T-helper 1 cell (primary cell): Measurements from ENCODE around the gene PPP2R5C.

Source experiments
- DNase-seq, 5 donors: peaks; one replicate each; pipeline ENCODE4 v3.0.0-alpha.2; 2012 to 2020

The PPP2R5C gene

DNA sequence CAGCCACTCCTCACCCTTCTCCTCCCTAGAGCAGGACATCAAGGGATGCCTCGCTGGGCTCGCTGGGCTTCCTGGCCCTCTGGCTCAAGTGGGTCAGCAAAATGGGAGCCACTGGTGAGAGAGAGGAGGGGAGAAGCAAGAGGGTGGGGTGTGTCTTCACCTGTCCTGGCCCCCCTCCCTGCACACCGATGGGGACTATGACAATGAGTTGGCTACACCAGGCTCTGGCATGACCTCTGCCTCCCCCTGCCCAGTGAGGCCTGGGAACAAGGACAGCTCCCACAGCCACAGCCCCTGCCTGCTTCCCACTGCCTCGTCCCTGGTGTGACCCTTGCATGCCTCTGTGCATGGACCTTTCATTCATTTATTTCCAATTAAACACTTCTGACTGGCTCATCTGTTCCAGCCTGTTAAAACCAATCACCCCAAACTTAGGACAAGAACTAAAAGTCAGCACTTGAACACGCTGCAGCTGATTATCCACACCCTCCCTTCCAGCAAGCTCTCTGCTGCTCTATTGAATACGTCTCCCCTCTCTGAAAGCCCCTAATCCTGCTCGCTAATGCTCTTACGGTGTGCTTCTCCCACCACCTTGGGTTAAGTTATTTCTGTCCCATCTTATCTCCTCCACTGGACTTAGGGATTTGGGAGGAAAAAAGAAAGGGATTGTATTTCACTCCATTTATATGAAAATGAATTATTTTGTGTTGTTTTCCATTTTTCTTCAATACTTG lies 5.8 kb upstream of the PPP2R5C start:
- no peak for DNase-seq

DNA sequence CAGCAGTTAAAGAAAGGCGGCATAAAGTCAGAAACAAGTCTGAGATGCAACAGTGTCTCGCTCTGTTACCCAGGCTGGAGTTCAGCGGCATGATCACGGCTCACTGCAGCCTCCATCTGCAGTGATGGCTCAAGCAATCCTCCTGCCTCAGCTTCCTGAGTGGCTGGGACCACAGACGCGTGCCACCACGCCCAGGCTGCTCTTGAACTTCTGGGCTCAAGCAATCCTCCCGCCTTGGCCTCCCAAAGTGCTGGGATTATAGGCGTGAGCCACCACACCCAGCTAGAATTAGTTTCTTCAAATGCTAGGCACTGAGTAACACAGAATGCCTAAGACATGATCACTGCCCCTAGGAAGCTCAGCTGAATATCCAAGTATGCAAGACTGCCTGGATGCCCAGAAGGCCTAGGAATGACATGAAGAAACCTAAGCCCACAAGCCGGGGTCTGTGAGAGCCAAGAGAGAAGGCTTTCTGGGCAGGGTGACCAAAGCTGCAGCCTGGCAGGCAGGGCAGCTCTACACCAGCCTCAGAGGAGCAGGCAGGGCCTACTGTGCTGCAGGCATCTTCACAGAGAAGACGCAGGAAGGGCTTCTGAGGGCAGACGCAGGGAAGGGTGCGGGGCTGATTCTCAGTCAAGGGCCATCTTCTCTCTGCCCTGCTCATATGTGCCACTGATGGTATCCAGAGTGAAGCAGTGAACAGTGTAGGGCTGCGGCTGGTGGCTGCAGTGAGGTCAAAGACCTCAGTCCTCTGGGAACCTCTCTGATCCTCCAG lies 4.3 kb upstream of the PPP2R5C start:
- DNase-seq, result no peak

DNA sequence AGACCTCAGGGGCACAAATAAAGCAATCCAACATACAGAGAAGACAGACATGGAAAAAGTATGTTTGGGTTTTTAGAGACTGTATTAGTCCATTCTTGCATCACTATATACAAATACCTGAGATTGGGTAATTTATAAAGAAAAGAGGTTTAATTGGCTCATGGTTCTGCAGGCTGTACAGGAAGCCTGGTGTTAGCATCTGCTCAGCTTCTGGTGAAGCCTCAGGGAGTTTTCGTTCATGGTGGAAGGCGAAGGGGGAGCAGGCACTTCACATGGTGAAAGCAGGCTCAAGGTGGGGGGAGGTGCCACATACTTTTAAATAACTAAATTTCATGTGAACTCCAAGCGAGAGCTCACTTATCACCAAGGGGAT lies 3.7 kb upstream of the PPP2R5C start:
- no peak for DNase-seq

DNA sequence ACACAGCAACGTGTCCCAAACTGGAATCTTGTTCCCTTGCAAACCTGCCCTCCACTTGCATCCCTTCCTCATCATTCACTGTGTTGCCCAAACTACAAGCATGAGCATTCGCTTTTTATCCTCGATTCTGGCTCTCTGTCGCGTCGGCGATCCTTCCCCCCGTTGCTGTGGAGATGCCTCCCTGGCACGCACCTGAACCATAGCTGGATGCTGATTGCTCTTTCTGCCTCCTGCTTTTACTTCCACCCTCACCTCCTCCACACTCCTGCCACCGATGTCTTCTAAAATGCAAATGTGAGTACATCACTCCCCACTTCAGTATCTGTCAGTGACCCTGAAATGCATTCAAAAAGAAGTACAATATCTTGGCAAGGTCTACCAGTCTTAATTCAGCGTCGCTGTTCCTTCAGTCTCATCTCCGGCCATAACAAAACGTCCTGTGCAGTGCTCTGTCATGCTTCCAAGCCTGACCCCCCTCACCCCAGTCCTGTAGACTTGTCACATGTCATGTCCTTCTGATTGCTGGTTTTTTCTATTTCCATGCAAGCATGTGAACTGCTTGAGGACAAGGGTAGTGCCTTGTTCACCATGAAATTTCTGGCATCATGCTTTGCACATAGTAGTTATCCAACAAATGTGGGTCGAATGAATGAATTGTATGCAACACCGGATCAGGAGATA lies 2.5 kb upstream of the PPP2R5C start:
- DNase-seq, result no peak

DNA sequence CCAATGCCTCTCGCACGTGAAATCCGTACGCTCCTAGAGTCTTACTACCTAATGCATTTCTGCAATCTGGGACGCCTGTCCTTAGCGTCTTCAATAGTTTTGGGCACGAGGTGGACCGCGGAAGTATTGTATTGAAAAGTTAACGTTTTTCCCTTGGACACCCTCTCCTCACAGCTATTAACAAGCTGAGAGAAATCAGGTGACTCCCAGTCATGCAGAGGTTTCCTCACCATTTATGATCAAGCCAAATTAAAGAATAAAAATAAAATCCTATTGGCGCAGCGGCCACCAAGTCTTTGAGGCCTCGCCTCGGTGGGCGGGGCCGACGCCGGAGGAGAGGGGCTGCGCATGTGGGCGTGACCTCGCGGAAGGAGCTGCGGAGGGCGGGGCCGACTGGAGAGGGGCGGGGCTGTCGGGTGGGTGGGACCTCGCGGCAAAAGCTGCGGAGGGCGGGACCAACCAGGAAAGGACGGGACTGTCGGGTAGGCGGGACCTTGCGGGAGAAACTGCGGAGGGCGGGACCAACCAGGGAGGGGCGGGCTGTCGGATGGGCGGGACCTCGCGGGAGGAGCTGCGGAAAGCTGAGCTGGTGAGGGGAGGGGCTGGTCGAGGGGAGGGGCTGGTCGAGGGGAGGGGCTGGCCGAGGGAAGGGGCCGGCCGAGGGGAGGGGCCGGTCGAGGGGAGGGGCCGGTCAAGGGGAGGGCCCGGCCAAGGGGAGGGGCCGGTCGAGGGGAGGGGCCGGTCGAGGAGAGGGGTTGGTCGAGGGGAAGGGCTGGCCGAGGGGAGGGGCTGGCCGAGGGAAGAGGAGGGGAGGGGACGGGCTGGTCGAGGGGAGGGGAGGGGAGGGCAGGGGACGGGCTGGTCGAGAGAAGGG lies 1.1 kb upstream of the PPP2R5C start:
- peak; percentile 95 to 98 (median 97) for DNase-seq

DNA sequence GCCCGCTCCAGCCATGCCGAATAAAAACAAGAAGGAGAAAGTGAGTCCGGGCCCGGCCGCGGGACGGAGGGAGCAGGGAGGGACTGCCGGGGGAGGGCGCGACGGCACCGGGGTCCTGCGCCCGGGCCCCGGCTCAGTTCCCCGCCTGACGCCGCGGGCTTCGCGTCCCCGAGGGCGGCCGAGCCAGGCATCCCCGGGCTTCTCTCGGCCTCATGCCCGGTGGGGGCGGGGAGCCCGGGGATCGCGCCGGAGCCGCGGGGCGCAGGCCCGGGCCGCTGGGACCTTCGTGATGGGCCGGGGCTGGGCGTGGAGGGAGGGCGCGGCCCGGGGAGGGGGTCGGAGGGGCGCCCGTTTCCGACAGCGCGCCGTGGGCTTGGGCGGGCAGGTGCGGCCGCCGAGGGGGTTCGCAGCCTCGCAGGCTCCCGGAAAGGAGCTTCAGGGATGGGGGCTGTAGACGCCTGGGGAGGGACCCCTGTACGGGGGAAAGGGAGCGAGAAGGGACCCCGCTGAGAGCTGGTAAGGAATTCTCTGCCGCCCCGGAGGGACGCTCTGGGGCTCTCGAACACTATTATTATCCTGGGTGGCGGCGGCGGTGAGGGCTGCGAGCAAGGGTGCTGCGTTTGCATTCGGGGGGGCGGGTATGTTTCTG lies 496 bp downstream of the PPP2R5C start:
- peak; percentile 13 to 40 (median 25) for DNase-seq

DNA sequence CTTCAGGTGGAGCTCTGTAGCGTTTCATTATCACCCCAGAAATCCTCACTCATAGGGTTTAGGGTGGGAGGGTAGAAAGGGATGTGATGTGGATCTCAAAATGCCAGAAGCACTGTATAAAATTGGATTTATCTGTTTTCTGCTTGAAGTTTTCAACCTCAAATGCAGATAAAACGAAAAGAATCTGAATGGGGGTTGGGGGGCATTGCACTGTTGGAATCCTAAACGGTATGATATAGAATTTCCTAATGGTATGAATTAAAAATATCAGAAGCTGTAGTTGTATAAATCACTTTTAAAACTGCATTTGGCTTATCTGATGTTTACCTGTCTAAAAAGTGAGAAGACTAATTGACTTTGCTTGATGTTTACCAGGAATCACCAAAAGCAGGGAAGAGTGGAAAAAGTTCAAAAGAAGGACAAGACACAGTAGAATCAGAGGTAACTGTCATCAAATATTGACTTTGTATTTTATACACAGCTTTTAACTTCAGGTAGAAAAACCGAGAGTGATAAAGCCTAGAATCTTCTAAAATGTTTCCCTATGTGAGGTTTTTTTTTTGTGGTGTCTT lies 1.1 kb downstream of the PPP2R5C start:
- DNase-seq, result no peak

DNA sequence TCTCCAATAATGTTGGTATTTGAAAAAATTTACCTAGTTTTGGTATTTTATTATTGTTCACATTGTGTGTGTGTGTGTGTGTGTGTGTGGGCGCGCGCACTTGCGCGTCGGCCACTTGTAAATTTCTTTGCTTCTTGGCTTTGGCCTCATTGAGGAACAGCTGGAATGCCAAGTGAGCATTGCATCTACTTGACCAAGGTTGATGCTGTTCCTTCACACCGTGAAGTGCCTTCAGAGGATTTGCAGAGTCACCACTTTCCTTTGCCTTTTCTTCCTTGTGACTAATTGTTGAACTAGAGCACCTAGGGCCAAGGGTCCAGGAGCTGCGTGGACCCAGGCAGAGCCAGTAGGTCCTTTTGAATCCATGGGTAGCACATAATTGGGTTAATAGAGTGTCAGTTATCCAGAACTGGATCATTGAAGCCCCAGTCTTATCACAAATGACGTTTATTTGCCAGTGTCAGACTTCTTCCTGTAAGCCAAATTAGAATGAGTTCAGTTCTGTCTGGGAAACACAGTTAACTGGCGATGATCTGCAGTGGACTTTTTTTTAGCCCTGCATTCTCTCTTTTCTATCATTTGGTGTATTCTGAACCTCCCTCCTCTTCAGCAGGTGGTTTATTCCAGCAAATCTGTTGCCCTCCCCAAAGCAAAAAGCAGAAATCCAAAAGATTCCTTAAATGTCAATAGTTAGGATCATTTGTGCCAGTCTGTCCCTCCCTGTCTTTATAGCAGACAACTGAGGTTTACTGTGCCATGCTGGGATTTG lies 2.6 kb downstream of the PPP2R5C start:
- no peak for DNase-seq

DNA sequence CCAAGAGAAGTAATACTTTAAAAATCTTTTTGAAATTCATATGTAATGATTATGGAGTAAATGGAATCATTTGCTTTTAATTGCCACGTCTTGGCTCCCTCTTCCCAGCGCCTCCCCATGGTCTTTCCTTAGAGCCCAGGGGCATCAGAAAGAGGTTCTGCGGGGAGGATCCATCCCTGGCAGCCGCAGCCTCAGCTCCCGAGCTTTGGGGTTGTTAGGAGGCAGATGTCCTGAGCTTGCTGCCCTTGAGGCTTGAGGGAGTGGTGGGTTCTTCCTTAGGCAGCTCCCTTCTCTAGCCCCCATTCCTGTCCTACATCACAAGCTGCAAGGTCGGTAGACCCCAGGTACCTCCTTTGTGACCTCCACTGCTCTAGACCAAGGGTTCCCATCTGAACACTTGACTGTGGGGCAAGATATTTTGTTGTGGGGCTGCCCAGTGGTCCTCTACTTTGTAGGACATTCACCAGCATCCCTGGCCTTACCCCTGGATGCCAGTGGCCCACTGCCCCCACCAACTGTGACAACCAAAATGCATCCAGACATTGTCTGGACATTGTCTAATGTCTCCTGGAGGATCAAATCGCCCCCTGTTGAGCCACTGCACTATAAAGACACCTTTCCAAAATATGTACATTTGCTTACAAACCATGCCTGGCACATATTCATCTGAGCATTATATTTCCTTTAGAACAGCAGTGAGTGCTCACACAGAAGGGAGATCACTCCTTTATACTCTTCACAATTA lies 6.3 kb downstream of the PPP2R5C start:
- DNase-seq, result no peak

DNA sequence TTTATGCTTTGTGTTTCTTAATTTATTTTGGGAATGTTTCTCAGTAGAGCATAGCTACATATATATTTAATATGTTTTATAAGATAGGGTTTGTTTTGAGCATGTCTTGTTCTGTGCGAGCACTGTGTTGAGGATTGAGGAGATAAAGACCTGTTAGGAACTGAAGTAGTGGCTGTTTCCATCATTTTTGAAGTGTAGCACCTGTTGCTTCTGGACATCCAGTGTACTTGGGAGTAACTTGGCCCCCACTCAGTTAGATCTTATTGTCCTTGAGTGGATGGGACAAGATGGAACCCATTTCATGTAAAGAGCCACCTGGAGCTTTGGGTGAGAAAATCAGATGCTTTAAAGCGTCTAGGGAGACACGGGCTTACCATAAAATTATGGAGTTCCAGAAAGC lies 8.7 kb downstream of the PPP2R5C start:
- DNase-seq, result no peak

DNA sequence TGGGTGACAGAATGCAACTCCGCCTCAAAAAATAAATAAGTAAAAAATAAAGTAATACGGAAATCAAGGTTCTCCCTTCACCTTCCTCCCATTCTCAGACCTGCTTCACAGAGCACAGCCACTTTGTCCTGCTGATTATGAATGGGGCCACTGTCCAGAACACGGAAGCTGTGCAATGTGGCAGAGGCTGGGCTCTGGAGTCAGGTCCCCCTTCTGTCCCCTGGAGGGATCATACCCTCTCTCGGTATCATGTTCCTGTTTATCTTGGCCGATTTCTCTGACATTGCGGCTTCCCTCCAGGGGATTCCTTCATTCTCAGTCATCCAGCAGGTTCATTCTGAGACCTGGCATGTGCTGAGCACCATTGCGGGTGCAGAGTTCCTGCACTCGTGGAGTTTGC lies 11.3 kb downstream of the PPP2R5C start:
- DNase-seq, result no peak

DNA sequence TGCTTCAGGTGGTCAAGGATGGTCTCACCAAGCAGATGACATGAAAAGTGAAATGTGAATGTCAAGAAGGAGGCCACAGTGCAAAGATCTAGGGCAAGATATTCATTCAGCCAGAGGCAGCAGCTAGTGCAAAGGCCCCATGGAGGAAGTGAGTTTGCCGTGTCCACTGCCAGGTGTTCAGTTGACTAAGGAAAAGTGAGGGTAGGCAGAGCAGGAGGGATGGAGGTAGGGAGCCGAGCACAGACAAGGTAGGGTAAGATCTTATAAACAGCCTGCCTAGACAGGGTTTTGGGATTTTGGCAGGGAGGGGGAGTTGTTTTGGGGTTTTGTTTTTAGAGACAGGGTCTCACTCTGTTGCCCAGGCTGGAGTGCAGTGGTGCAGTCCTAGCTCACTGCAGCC lies 11.9 kb downstream of the PPP2R5C start:
- no peak for DNase-seq

DNA sequence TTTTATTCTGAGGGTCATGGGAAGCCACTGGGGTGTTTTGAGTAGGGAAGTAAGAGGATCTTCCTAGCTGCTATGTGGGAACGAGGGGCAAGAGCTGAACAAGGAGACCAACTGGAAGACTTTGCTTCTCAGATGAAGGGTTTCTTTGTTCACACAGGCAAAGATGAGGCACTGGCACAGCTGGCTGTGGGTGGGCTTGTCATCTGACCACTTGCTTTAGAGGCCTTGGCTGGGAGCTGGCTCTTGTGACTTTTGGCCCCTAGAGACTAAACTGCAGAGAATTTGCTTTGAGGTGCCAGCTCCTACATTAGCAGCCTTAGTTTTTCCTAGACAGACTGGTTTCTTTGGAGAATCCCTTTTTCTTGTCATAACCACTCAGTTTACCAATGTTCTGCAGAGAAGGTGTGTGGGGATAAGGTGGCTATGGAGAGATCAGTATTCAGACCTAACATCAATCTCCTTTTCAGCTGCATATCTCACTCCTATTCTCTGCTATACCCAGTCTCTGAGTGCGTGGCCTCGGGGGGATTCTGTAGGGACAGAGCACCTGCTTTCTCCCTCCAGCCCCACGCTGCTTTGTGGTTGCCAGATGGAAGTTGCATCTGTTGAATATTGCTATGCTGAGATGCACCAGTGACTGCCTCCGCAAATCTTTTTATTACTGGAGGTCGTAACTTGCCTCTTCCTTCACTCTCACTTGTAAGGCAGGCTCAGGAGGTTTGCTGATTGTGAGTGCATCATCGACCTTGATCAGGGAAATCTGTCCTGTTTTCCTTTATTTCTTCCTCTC lies 12.7 kb downstream of the PPP2R5C start:
- no peak for DNase-seq

DNA sequence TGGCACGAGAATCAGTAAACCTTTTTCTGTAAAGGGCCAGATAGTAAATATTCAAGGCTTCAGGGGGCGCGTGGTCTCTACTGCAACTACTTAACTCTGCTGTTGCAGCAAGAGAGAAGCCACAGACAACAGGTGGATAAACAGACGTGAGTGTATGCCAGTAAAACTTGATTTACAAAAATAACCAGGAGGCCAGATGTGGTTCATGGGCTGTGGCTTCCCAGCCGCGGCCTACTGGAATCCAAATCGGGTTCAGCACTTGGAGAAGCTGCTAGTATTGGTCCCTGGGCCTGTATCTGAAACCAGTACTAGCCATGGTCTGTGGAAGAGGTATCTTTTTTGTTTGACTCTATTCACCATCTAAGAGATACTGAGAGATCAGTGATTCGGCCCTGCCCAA lies 13.3 kb downstream of the PPP2R5C start:
- no peak for DNase-seq

DNA sequence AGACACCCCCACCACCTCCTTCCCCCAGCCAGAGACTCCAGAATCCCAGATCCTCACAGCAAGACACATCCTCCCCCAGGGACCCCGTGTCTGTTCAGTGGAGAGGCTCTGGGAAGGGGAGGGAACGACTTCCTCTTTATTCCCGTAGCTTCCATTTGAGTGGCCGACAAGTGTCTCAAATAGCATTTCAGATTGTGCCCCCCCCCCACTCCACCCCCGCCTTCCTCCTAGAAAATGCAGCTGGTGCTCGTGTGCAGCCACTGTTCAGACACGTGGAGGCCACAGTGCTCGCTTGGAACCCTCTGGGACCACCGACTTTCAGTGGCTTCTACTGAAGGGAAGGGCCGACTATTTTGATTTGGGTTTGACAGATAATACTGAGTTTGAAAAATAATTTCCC lies 14.3 kb downstream of the PPP2R5C start:
- DNase-seq, result no peak

DNA sequence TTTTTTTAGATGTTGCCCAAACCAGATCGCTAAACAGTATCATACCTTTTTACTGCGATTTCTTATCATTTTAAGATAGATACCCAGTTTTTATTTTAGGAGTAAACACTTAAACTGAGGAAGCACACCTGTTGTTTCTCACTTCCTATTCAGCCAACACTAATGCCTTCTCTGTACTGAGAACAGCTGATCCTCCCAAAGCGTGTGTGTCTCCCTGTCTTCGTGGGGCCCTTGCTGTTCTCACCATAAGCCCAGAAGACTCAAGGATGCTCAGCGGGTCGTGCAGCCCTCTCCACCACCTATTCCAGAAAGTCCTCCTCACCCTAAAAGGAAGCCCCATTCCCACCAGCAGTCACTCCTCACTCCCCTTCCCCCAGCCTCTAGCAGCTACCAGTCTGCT lies 14.8 kb downstream of the PPP2R5C start:
- DNase-seq, result no peak

DNA sequence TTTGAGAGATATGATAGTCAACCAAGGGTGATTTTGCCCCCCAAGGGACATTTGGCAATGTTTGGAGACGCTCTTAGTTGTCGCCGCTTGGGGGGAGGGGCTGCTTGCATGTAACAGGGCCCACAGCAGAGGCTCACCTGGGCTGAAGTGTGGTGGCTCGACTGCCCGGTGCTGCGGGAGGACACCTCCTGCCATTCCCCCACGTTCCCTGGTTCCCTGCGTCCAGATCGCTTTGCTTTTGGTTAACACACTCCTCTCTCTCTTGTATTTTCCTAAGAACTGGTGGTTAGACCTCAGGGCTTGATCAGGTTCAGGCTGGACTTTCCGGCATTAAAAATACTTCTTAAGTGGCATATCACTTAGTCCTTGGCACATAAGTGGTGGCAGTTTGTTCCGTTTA lies 18.9 kb downstream of the PPP2R5C start:
- DNase-seq, result no peak

DNA sequence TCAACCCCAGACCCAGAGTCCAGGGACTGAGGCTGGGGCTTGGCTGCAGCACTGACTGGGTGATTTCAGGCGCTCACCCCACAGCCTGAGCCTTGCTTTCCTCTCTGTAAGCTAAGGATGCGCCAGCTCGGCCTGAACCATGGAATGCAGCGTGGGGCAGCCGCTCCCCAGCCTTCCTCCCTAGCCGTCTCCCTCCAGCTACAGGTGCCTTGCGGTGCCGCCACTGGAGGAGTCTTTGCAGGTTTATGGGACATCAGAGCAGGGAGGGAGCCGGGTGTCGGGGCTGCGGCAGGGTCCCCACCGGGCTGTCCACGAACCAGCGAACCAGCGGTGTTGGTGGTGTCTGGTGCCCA lies 19.4 kb downstream of the PPP2R5C start:
- DNase-seq, result no peak

DNA sequence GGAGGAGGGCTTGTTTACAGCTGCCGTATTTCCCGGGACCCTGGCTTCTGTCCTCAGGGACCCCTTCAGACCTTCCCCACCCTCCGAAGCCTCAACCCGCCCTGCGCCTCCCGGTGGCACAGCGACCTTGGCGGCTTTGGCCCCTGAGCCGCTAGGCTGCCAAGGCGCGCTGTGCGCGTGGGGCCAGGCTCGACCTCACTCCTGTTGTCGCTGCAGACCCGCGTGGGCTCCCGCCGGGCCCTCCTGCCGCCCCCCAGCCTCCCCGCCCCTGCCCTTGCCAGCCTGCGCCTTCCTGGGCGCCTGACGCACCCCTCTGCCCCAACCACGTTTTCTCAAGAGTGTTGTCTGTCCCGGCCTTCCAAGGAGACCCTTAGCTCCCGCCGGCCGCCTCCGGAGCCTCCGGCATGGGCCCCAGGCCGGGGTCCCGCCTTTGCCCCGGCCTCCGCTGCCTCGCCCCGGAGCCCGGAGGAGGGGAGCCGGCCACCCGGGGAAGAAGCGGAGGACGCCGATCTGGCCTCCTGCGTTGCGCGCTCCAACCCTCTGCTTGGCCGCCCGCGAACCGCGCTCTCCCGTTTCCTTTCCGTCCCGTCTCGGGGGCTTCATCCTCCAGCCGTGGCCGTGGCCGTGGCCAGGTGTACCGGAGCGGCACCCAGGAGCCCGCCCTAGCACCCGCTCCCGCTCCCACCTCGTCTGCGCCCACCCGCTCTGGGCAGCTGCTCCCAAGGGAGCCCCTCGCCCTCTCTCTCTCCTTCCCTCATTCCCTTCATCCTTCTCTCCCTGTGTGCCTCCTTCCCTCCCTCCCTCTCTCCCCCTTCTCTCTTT lies 19.9 kb downstream of the PPP2R5C start:
- DNase-seq, result peak in 3 of 5 donors; percentile 12 to 24 (median 18)
